UCSD-AML1 (cell line): Measurements from ENCODE around the gene TARBP2.

Experiments
- DNase-seq: peaks from one replicate; lab custom pipeline; 2025; ENCODE audit not compliant: unreplicated experiment; lab: John Stamatoyannopoulos, UW

TARBP2 gene, protein sequence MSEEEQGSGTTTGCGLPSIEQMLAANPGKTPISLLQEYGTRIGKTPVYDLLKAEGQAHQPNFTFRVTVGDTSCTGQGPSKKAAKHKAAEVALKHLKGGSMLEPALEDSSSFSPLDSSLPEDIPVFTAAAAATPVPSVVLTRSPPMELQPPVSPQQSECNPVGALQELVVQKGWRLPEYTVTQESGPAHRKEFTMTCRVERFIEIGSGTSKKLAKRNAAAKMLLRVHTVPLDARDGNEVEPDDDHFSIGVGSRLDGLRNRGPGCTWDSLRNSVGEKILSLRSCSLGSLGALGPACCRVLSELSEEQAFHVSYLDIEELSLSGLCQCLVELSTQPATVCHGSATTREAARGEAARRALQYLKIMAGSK

DNA sequence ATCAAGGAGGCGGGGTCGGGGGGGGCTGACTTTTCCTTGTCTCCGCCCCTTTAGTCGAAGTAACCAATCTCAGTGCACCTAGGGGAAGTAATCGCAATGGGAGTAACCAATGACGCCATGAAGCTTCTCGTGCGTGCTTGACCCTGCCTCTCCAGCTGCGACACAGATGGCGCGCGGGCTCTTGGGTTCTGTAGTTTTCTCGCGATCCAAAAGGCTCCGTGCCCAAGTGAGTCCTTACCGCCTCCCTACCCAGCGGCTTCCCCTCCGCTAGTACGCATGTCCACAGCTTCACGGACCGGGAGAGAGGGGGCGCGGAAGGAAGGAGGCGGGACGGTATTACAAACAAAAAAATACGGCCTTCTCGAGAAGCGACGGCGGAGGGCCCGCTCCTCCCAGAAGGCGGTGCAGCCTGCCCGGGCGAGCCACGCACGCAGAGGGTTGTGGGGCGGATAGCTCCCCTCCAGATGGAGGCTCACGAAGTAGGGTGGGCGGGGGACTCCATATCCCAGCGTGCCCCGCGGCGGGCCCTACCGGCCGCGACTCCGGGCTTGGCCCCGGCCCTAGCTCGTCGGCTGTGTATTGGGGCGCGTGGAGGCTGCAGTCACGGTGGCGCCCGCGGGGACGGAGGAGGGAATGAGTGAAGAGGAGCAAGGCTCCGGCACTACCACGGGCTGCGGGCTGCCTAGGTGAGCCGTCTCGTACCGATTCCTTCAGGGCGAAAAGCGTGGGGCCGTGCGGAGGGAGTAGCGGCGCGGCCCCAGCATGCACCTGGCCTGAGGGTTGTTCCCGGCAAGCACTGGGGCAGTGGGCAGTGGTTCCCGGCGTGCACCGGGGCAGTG, at the start of gene TARBP2:
Gene TARBP2 (plus strand): TSS at position 508 of the 839 bp plus-strand sequence. CDS start 126 bp downstream, at position 634.
- peak; percentile 98 for DNase-seq

DNA sequence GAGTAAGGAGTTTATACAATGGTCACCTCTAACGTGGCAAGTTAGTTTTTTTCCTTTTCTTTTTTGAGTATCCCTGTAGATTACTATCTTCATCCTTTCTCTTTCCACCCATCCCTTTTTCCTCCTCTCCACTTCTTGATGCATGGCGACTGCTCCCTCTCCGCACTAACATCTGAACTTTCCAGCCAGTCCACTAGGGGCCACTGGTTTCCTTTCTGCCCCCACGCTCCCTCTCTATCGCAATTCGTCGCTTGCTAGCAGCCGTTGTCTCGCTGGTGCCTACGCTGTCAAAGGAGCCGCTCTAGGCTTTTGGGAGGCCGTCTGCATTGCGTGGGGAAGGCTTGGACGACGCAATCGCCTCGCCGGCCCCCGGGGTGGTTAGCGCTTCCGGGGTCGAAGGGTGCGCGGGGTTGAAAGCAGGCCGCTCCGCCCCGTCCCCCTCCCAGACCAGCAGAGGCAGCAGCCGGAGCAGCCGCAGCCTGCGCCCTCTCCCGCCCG, 49.4 kb upstream of the TARBP2 start, which contains the start of gene PCBP2:
Gene PCBP2 (plus strand): TSS at position 442 of the 498 bp plus-strand sequence. CDS start 2,699 bp downstream, outside the sequence.
- DNase-seq: peak; percentile 98

DNA sequence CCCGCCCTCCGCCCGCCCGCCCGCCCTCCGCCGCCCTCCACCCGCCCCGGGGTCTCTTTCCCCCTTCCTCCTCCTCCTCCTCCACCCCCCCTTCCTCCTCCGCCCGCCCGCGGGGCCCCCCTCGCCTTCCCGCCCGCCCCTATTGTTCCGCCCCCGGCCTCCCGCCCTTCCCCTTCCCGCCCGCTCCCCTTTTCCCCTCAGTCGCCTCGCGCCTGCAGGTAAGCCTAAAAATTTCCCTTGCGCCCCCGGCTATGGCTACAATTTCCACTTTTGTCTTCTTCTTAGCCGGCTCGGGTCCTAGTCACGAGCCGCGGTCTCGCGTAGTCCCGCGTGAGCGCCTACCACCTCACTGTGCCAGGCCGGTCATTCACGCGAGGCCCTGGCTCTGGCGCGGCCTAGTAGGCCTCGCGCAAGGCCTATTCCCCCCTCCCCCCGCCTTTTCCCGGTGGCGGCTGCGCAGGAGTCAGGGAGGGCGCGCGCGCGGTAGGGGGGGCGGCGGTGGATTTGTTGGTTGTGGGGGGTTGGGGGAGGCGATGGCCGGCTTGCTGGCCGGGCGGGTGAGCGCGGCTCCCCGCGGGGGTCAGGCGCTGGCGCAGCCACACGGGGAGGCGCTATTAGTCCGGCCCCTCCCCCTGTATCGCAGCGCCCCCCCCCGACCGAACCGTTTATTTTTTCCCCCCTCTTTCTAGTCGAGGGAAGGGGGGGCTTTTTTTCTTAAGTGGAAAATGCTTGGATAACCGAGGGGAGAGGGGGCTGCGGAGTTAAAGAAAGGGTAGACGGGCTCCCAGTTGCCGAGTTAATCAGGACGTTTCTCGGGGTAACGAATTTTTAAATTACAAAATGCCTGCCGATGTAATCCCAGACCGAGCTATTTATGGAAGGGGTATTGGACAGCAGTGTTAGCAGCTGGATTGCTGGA, 48.7 kb upstream of the TARBP2 start:
- peak; percentile 81 for DNase-seq

DNA sequence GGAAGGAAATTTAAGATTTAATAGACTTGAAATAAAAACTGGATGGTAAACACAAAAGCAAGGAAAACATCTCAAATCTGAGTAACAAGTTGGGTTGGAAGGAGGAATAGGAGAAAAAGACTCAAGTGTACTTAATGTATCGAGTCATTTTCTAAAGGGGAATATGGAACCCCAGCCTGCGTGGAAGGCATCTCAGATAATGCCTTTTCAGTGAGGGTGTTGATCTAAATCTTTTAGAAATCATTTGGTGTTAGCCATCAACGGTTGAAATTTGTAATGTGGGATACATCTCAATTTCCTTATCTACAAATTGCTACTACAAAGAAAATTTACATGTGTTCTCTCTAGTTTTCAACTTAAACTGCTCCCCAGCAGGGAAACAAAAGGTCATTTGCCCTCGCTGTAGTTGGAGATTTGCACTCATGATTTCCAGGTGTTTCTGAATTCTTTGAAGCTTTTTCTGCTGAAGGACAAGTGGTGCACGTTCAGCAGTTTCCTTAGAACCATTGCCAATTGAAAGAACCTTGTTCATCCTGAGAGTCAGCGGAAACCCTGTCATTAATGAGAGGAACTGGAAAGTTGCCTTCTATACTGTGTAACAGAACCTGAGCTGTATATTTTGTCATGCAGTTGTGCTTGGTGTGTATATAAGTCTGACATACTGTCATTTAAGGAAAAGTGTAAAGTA, 47.0 kb upstream of the TARBP2 start:
- DNase-seq: no peak

DNA sequence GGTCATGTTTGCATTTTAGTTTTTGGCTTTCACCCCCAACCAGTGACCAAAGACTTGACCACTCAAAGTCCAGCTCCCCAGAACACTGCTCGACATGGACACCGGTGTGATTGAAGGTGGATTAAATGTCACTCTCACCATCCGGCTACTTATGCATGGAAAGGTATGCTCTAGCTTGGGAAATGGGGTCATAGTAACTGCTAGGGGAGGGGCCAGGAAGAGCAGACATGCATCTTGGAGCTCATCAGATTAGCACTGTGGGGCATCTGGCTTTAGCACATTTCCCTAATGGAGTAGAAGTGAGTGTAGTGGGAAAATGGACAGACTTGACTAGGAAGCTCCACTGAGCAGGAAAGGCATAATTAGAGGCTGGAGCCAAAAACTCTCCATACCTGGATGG, 46.4 kb upstream of the TARBP2 start:
- DNase-seq: no peak

DNA sequence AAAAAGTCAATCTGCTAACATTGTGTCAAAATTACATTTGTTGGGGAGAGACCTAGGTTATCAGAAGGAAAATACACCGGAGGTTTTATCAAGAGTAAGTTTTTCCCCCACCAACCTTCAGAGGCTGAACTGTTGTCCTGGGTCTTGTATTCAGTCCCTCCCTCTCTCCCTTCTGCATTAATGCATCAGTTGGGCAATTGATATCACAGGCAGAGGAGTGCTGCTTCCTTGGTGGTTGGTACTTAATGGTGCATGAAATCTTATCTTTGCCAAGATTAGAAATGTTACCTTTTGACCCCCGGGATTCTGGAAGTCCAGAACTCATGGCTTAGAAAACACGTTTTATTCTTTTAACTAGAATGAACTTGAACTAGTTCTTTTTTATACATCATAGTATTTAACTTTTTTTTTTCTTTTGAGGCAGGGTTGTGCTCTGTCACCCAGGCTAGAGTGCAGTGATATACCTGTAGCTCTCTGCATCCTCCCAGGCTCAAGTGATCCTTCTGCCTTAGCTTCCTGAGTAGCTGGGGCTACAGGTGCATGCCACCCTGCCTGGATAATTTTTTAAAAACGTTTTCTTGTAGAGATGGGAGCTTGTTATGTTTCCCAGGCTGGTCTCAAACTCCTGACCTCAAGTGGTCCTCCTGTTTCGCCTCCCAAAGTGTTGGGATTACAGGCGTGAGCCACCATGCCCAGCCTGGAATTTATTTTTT, 44.3 kb upstream of the TARBP2 start:
- no peak for DNase-seq

DNA sequence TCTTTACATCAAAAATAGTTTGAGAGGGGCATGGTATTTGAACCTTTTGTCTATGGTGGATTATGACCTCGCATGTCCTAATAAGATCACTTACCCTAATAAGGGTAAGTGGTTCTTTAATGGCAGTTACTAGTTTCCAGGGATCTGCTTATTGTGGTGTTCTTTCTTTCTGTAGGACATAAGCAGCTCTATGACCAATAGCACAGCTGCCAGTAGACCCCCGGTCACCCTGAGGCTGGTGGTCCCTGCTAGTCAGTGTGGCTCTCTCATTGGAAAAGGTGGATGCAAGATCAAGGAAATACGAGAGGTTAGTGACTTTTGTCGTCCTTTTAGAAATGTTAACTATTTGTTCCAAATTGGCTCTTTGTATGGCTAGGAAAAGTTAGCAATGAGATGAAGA, 42.0 kb upstream of the TARBP2 start:
- no peak for DNase-seq

DNA sequence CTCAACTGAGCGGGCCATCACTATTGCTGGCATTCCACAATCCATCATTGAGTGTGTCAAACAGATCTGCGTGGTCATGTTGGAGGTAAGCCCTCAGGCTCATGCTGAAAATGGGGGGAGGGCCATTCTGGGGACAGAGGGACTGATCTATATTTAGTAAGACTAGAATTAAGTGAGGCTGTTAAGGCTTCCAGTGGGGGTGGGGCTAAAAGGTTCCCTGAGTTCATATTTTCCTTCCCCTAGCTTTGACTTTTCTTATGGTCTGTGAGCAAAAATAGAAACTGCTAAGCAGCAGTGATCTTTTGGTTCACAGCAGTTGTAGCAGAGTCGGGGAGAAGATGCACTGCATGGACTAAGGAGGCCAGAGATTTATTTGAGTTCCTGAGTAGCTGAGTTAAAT, 40.0 kb upstream of the TARBP2 start:
- DNase-seq: no peak

DNA sequence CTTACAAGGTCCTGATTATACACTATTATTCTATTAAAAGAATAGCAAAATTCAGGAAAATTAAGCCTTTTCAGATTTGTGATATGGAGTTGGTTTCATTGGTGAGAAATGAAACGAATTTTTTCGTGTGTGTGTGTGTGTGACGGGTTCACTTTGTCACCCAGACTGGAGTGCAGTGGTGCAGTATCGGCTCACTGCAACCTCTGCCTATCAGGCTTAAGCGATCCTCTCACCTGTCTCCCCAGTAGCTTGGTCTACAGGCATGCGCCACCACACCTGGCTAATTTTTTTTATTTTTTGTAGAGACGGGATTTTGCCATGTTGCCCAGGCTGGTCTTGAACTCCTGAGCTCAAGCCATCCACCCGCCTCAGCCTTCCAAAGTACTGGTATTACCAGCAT, 39.5 kb upstream of the TARBP2 start:
- no peak for DNase-seq

DNA sequence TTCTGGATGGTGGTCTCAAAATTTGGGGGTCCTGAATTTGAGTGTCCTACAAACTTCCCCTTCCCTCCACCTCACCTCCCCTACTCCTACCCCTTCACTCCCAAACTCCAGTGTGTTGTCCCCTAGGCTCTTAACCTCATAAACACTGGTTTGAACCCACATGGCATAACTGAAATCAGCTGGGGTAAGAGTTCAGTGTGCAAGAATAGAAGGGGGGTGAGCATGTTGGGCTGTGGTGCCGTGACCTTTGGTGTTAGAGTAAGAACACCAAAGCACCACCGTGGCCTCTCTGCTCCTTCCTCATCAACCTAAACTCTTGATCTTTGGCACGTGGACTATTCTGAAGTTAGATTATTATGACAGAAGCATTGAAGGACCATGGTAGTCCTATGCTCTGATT, 38.1 kb upstream of the TARBP2 start:
- no peak for DNase-seq

DNA sequence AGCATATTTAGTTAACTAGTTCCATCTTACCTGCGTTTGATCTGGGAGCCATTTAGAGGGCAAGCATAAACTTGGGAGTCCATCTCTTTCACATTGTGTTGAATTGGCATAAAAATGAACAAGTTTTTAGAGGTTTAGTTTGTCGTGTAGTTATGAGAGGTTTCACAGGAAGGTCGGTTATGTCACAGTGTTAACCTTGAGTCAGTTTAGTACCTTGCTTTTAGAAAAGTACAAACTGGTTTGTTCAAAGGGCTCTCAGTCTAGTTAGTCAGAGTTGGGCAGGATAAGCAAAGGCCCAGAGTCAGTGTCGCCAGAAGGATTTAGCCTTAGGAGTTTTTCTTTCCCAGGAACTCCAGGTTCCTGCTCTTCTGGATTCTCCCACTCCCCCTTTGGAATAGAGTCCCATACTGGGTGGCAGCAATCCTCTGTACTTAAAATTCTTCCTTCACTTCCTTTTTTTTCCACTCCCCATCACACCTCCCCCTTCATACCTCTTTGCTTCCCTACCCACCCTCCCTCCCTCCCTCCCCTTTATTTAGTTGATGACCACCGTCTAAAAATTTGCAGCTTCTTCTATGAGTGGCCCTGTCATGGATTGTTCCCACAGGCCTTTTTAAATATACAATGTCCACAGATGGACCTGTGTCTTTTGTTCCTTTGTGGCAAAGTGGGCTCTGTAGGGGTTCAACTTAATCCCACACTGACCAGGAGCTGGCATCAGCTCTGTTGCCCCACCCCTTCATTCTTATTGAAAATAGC, 37.1 kb upstream of the TARBP2 start:
- DNase-seq: no peak

DNA sequence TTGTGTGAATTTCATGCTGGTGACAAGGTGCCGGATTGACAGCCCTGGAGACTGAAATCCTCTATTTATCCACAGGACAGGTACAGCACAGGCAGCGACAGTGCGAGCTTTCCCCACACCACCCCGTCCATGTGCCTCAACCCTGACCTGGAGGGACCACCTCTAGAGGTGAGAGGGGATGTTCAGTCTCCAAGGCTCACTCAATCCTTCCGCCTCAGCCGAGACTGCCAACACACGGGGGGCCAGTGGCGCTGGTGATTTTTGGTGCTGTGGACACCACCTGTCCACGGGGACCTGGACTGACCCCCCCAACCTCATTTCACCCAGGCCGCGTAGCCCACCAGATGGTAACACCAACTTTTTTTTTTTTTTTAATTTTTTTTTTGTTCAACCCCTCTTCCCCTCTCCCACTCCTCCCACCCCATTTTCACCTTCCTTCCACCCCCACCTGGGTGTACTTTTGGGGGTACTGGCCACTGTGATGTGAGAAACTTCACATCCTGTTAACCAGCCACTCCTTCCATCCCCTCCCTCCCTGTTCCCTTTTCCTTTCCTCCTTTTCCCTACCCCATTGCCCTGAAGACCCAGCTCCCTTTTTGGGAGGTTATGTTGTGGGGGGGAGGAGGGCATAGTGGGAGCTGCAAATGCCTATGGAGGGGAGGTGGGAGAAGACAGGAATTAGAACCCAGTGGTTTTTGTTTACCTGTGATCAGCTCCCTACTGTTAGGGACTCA, 36.2 kb upstream of the TARBP2 start:
- no peak for DNase-seq

DNA sequence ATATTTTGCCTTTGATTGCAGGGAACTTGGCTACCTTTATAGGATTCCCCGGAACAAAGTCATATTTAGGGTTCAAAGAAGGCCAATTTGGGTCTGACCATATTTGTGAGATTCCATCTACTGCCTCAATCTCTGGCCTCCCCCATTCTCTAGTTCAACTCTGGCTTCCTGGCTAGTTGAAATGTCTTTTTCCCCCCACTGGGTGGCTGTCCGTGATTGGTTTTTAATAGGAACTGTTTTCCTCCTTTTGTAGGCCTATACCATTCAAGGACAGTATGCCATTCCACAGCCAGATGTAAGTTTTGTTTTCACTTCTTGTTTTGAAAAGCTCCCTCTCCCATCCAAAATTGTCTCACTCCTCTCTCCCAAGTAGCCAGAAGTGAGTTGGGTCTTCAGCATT, 35.4 kb upstream of the TARBP2 start:
- no peak for DNase-seq

DNA sequence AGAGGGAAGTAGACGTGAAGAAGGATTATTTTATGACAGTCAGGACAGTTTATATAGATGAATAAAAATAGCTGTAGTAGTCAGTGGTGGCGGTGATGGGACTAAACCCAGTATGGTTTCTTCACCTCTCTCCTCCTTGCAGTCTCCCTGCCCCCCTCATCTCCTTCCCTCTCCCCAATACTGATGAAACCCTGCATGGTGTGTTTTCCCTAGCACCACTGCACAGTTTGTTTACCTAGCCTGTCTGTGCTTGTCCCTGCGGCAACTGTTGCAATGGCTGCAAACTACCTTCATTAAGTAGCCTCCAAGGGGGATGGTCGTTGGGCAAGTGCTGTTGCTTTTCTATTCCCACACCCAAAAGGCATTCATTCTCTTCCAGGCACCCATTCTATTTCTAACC, 34.4 kb upstream of the TARBP2 start:
- no peak for DNase-seq

DNA sequence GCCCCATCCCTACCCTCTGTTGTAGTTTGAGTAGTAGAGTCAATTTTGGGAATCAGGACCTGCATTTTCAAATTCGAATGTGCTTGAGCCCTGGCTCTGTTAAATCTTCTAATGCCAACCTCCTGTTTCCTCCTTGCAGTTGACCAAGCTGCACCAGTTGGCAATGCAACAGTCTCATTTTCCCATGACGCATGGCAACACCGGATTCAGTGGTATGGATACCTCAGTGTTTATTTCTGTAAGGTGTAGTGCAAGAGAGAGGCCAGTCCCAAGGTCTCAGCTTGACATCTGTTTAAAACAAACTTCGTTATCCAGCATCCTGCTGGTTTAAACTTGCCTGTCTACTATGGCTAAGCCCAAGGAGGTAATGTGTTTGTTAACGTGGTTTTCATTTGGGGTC, 34.0 kb upstream of the TARBP2 start:
- no peak for DNase-seq

DNA sequence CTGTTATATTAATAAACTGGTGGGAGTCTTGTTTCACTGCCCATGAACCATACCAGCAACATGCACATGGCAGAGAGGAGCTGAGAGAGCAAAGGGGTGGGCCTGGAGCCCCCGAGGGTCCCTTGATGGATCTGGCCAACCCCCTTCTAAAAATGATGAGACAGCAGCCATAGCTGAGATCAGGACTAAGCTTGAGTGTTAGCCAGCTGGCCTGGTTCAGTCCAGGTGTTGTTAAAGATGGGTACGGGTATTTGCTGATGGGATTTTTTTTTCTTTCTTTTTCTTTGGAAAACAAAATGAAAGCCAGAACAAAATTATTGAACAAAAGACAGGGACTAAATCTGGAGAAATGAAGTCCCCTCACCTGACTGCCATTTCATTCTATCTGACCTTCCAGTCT, 33.2 kb upstream of the TARBP2 start:
- no peak for DNase-seq

DNA sequence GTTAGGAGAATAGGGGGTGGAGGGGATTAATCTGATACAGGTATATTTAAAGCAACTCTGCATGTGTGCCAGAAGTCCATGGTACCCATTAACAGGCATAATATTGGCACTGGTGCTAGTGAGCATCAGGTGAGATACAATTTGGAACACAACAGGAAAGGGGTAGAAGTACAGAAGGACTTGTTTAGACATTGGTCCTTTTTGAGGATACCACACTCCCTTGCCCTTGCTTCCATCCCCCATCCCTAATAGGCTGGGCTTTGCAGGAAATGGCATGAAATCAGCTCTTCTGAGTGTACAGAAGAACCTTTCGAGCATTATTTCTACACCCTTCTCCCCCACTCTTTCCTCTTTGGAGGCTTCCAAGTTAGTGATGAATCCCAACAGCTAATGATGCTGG, 32.8 kb upstream of the TARBP2 start:
- no peak for DNase-seq

DNA sequence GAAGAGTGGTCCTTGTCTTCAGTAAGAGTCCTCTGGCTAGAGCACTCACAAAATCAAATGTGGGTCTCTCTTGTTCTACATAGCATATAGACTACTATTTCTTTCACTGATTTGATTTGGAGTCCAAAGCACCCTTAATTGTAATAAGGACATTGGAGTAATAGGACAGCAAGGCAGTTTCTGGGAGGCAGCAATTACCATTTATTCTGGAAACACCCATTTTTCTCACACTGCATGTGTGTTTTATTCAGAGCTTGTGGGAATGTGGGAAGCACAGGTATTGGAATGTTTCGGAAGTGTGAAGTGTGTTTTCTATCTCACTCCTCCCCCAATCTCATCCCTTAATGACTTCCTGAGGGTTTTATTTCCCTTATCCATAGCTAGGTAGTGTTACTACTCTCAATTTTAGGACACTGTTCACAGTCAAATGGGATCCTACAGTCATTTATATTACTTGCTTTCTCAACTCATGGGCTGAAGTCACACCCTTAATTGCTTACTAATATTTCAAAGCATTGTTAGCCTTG, 29.0 kb upstream of the TARBP2 start:
- no peak for DNase-seq
